Measurements from ENCODE around the gene AUTS2. TPM values are rescaled to one million over a fixed set of nuclear protein-coding genes. Genes with fewer than 3 reads are reported as not detected.

The AUTS2 gene
- total RNA-seq, 1 donor from 2014 or later = 9.9 TPM

DNA sequence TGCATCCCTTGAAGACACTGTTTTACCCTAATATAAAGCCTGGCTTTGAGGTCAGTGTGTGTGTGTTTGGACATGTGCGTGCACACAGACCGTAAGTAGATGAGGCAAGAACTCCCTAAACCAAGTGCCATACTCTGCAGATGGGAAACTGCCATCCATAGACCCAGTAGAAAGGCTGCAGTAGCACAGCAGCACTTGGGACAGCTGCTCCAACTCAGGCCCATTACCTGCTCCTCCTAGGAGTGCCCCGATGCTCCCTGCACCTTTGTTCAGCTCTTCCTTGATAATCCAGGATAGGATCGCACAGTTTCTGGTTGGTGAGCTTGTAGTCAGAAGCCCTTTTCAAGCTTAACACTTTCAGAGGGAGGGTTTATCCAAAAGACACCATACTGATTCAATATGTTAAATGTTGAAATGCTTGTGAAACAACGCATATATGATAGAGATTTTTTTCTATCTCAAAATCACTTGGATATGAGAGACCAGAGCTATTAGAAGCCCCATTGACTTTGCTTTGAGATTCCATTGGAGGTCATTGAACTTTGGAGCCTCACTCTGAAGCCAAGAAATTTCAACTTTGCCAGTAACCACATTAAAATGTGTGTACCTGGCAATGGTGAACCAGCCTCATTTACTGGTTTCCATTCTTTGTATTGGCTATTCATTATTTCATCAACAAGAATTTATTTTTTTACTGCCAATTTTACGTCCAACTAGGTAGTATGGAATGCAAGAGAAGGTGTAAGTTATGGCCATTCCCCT lies 776.7 kb downstream of the AUTS2 start:
- no peaks in the 10 kb centered on the region for H3K36me3 ChIP-seq (ENCODE audit: control insufficient read depth, insufficient read depth, low read length)
- no peak for DNase-seq (ENCODE audit: low read depth)
- TF ChIP-seq, protein P1, sequence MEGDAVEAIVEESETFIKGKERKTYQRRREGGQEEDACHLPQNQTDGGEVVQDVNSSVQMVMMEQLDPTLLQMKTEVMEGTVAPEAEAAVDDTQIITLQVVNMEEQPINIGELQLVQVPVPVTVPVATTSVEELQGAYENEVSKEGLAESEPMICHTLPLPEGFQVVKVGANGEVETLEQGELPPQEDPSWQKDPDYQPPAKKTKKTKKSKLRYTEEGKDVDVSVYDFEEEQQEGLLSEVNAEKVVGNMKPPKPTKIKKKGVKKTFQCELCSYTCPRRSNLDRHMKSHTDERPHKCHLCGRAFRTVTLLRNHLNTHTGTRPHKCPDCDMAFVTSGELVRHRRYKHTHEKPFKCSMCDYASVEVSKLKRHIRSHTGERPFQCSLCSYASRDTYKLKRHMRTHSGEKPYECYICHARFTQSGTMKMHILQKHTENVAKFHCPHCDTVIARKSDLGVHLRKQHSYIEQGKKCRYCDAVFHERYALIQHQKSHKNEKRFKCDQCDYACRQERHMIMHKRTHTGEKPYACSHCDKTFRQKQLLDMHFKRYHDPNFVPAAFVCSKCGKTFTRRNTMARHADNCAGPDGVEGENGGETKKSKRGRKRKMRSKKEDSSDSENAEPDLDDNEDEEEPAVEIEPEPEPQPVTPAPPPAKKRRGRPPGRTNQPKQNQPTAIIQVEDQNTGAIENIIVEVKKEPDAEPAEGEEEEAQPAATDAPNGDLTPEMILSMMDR (IDR thresholded peaks at IDR 0.05; ENCODE audit: insufficient read depth, low read length, poor library complexity, severe bottlenecking) = no peak
- no peak overlapping the region for H3K4me3 ChIP-seq (ENCODE audit: low read depth, low read length)
- H3K27me3 ChIP-seq (ENCODE audit: control insufficient read depth, insufficient read depth, low read length) = no peaks in the 10 kb centered on the region

DNA sequence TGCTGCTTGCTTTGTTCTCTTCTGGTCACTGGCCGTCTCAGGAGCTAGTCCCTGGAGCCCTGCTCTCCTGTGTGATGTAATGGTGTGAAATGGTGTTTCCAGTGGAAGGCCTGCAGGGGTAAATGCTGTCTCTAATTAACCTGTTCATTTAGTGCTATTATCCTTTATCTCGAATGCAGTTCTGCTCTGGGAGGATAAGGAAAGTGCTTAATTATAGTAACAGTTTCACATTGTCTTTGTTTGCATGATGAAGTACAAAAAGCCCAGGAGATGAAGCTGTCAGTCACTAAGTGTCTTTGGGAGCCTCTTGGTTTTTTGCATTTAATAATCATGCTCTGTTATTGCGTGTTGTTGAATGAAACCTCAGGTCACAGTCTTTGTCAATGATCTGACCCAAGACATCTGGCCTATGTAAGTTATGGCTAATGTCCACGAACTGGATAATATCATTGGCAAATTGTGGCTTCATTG lies 778.3 kb downstream of the AUTS2 start:
- no peaks in the 10 kb centered on the region for H3K27me3 ChIP-seq (ENCODE audit: control insufficient read depth, insufficient read depth, low read length)
- no peak overlapping the region for H3K4me3 ChIP-seq (ENCODE audit: low read depth, low read length)
- TF ChIP-seq, protein P1 (IDR thresholded peaks at IDR 0.05; ENCODE audit: insufficient read depth, low read length, poor library complexity, severe bottlenecking) = no peak
- H3K36me3 ChIP-seq (ENCODE audit: control insufficient read depth, insufficient read depth, low read length) = no peaks in the 10 kb centered on the region
- no peak for DNase-seq (ENCODE audit: low read depth)

DNA sequence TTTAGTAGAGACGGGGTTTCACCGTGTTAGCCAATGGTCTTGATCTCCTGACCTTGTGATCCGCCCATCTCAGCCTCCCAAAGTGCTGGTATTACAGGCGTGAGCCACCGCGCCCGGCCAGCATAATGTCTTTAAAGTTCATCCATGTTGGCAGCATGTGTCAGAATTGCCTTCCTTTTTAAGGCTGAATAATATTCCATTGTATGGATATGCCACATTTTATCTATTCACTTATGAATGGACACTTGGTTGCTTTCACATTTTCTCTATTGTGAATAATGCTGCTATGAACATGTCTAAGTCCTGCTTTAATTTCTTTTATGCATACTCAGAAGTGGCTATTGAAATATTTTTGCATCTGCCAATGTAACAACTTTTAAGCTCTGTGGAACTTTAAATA lies 779.7 kb downstream of the AUTS2 start:
- TF ChIP-seq, protein P1 (IDR thresholded peaks at IDR 0.05; ENCODE audit: insufficient read depth, low read length, poor library complexity, severe bottlenecking) = no peak
- Histone ChIP-seq H3K4me3 (ENCODE audit: low read depth, low read length) (no peak overlapping the region), H3K27me3 (ENCODE audit: control insufficient read depth, insufficient read depth, low read length) (no peaks in the 10 kb centered on the region), H3K36me3 (ENCODE audit: control insufficient read depth, insufficient read depth, low read length) (no peaks in the 10 kb centered on the region)
- DNase-seq (ENCODE audit: low read depth) = no peak

DNA sequence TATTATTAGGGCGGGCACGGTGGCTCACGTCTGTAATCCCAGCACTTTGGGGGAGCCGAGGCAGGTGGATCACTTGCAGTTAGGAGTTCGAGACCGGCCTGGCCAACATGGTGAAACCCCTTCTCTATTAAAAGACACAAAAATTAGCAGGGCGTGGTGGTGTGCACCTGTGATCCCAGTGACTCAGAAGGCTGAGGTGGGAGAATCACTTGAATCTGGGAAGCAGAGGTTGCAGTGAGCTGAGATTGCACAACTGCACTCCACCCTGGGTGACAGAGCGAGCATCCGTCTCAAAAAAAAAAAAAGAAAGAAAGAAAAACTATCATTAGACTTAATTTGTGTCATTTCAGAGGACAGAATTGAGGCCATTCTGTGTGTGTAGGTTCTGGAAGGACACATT lies 780.9 kb downstream of the AUTS2 start:
- no peak for DNase-seq (ENCODE audit: low read depth)
- Histone ChIP-seq H3K27me3 (ENCODE audit: control insufficient read depth, insufficient read depth, low read length) (no peaks in the 10 kb centered on the region), H3K4me3 (ENCODE audit: low read depth, low read length) (no peak overlapping the region), H3K36me3 (ENCODE audit: control insufficient read depth, insufficient read depth, low read length) (no peaks in the 10 kb centered on the region)
- TF ChIP-seq, protein P1 (IDR thresholded peaks at IDR 0.05; ENCODE audit: insufficient read depth, low read length, poor library complexity, severe bottlenecking) = no peak

DNA sequence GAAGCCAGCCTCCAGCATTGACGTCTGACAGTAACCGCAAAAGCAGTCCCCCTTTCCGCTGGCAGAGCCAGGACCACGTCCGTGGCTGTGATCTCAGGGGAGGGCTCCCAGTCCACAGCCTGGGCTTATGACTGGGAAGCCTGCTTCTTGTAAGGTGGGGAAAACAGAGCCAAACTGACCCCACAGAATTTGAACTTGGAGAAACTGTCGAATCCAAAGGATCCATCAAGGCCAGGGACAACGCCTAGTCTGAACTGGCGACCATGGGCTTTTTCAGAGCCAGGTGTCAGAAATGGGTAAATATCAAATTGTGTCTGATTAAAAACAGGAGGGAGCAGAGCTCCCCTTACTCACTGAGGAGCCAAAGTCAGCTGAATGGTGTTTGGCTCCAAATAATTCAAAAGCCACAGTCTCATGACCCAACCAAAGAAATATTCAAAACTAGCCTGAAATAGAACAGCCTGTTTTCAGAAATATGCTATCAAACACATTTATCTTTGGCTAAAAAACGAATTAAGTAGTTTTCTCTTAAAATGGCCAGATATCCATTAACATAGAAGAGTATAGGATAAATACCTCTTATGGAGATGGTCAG lies 782.2 kb downstream of the AUTS2 start:
- TF ChIP-seq, protein P1 (IDR thresholded peaks at IDR 0.05; ENCODE audit: insufficient read depth, low read length, poor library complexity, severe bottlenecking) = no peak
- no peaks in the 10 kb centered on the region for H3K36me3 ChIP-seq (ENCODE audit: control insufficient read depth, insufficient read depth, low read length)
- no peak for DNase-seq (ENCODE audit: low read depth)

More for the DNA sequence above, 782.2 kb downstream of the AUTS2 start:
- Histone ChIP-seq H3K4me3 (ENCODE audit: low read depth, low read length) (no peak overlapping the region), H3K27me3 (ENCODE audit: control insufficient read depth, insufficient read depth, low read length) (no peaks in the 10 kb centered on the region)

All from kidney epithelial cell (primary cell).